ENCODE data around the gene RPP14.

Gene RPP14

GRCh38 chr3:58359621-58360020 lies 53.6 kb downstream of the RPP14 start:
- no peak for DNase-seq

- no peak for DNase-seq
These were observed 55.8 kb downstream of the RPP14 start for GRCh38 chr3:58361866-58362265.

GRCh38 chr3:58366699-58367098 lies 60.7 kb downstream of the RPP14 start:
- DNase-seq, result no peak

DNA sequence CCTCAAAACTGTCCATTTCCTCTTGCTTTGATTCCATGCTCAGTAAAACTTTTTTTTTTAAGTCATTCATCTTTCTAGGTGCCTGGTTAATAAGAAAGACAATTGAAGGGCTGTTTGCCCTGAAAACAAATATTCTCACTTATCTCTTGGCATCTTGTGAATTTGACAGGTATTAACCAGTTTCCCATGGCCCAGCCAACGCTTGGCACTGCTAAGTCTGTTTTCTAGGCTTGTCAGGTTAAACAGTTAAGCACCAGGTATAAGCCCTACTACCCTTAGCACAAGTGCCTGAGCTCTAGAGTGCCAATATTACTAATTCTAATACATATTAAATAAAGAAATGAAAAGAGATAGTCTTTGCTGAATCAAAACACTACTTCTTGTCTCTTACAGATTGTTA lies 63.0 kb downstream of the RPP14 start:
- DNase-seq, result no peak
